Activated naive CD4-positive, alpha-beta T cell treated with anti-CD3 and anti-CD28 coated beads, Interleukin-2, amount 10 ng/mL, durations not matched to agents 7 days and 5 days (primary cell): ENCODE data around the gene NR2C2.

ENCODE experiments used
- CTCF ChIA-PET: fragments of 350-600 bp; sonication (Branson Sonifier 250); formaldehyde crosslinking; loops from one replicate; lab custom pipeline; 2021; ENCODE audit warnings: antibody characterized with exemption; lab: Charles Lee
- DNase-seq: peaks from one replicate; pipeline ENCODE4 v3.0.0-alpha.2; 2020
- H3K27ac Mint-ChIP-seq: one replicate; pipeline ENCODE4 v1.8.0; 2021; ENCODE audit warnings: mild to moderate bottlenecking, moderate library complexity, mixed read lengths
- H3K27me3 Mint-ChIP-seq: one replicate; pipeline ENCODE4 v1.8.0; 2021; ENCODE audit warnings: mild to moderate bottlenecking, mixed read lengths
- H3K36me3 Mint-ChIP-seq: one replicate; pipeline ENCODE4 v1.8.0; 2021; ENCODE audit warnings: mixed read lengths
- H3K4me1 Mint-ChIP-seq: one replicate; pipeline ENCODE4 v1.8.0; 2021; ENCODE audit warnings: mixed read lengths
- H3K4me3 Mint-ChIP-seq: one replicate; pipeline ENCODE4 v1.8.0; 2021; ENCODE audit warnings: mild to moderate bottlenecking, moderate library complexity, mixed read lengths
- H3K9me3 Mint-ChIP-seq: one replicate; pipeline ENCODE4 v1.8.0; 2021; ENCODE audit warnings: mixed read lengths

NR2C2 gene

GRCh38 chr3:14913071-14913925, 34.1 kb upstream of the NR2C2 start:
- no peaks in the 10 kb centered on the region for H3K4me1 Mint-ChIP-seq
- CTCF ChIA-PET: interaction anchor here (0.9 to 2.1 kb wide), 6 partner anchors 8 to 123 kb away, joined by 3 to 8 read pairs (median 4); no protein-coding TSS in a partner anchor

GRCh38 chr3:14913926-14914778, 33.2 kb upstream of the NR2C2 start:
- Mint-ChIP-seq H3K4me1 (no peaks in the 10 kb centered on the region), H3K27me3 (peaks cover 58% of the 10 kb centered on the region), H3K27ac (no peak overlapping the region), H3K9me3 (no peaks in the 10 kb centered on the region), H3K36me3 (no peaks in the 10 kb centered on the region), H3K4me3 (no peak overlapping the region)
- DNase-seq: no peak
- CTCF ChIA-PET: interaction anchor here (1.1 to 1.8 kb wide), 2 partner anchors 12 to 13 kb away, joined by 4 to 6 read pairs; no protein-coding TSS in a partner anchor

More at GRCh38 chr3:14913071-14913925, 34.1 kb upstream of the NR2C2 start:
- Mint-ChIP-seq H3K9me3 (no peaks in the 10 kb centered on the region), H3K4me3 (no peak overlapping the region), H3K36me3 (no peaks in the 10 kb centered on the region), H3K27me3 (peaks cover 57% of the 10 kb centered on the region), H3K27ac (no peak overlapping the region)
- DNase-seq: no peak

- H3K9me3 Mint-ChIP-seq: no peaks in the 10 kb centered on the region
- no peak overlapping the region for H3K27ac Mint-ChIP-seq
- DNase-seq: no peak
- peaks cover 54% of the 10 kb centered on the region for H3K27me3 Mint-ChIP-seq
- H3K4me1 Mint-ChIP-seq: no peaks in the 10 kb centered on the region
- no peaks in the 10 kb centered on the region for H3K36me3 Mint-ChIP-seq
- CTCF ChIA-PET: interaction anchor here (1.1 kb wide), 1 partner anchor 11 kb away, joined by 4 read pairs; no protein-coding TSS in a partner anchor
- no peak overlapping the region for H3K4me3 Mint-ChIP-seq
Measured at GRCh38 chr3:14914779-14915117, 32.6 kb upstream of the NR2C2 start.

GRCh38 chr3:14915636-14916222, 31.7 kb upstream of the NR2C2 start:
- H3K36me3 Mint-ChIP-seq: no peaks in the 10 kb centered on the region
- H3K9me3 Mint-ChIP-seq: no peaks in the 10 kb centered on the region
- no peak overlapping the region for H3K4me3 Mint-ChIP-seq
- no peaks in the 10 kb centered on the region for H3K4me1 Mint-ChIP-seq
- H3K27me3 Mint-ChIP-seq: peaks cover 48% of the 10 kb centered on the region
- CTCF ChIA-PET: interaction anchor here (0.7 to 1.8 kb wide), 11 partner anchors 10 to 284 kb away, joined by 3 to 8 read pairs (median 4); no protein-coding TSS in a partner anchor
- no peak overlapping the region for H3K27ac Mint-ChIP-seq
- DNase-seq: peak; percentile 71

- Mint-ChIP-seq H3K4me1 (no peaks in the 10 kb centered on the region), H3K36me3 (no peaks in the 10 kb centered on the region), H3K27me3 (peaks cover 32% of the 10 kb centered on the region), H3K4me3 (no peak overlapping the region), H3K9me3 (no peaks in the 10 kb centered on the region), H3K27ac (no peak overlapping the region)
- DNase-seq: no peak
- CTCF ChIA-PET: interaction anchor here (0.7 to 1.5 kb wide), 3 partner anchors 88 to 137 kb away, joined by 3 read pairs; no protein-coding TSS in a partner anchor
Measured at GRCh38 chr3:14918356-14918860, 29.0 kb upstream of the NR2C2 start.

GRCh38 chr3:14920536-14920935, 26.8 kb upstream of the NR2C2 start:
- Mint-ChIP-seq H3K9me3 (no peaks in the 10 kb centered on the region), H3K27ac (no peak overlapping the region), H3K27me3 (peaks cover 27% of the 10 kb centered on the region), H3K4me3 (no peak overlapping the region), H3K4me1 (no peaks in the 10 kb centered on the region), H3K36me3 (no peaks in the 10 kb centered on the region)
- CTCF ChIA-PET: interaction anchor here (0.7 to 5.5 kb wide), 22 partner anchors 8 to 717 kb away, joined by 3 to 80 read pairs (median 5); partner anchors contain the start of gene C3orf20
- DNase-seq: no peak

DNA sequence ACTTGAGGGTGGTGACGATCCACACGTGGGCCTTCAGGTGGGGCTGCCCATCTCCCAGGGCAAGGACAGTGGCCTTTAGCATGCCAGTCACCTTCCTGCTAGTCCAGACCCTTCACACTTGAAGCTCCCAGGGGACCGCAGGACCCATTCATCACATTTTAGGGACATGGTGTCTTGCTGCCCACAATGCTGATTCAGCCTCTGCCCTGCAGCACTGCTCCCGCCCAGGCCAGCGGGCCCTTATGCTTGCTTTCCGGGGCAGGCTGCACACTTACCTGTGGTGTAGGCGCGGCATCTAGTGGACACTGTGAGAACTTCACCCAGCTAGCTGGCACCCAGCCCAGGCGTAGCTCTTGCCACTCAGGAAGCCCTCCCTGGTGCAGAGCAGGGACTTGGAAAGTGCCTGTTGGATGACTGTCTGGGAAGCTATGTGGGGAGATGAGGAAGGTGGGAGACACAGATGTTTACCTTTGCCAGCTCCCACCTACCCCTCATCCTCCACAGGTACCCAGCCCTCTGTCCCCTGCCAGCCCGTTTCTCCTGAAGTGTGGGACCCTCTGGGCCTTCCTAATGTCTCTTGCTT, 26.3 kb upstream of the NR2C2 start:
- peaks cover 27% of the 10 kb centered on the region for H3K27me3 Mint-ChIP-seq
- H3K4me3 Mint-ChIP-seq: no peak overlapping the region
- peak; percentile 88 for DNase-seq
- CTCF ChIA-PET: interaction anchor here (0.6 to 5.5 kb wide), 39 partner anchors 8 to 718 kb away, joined by 3 to 80 read pairs (median 4); partner anchors contain the start of gene C3orf20
- H3K4me1 Mint-ChIP-seq: no peaks in the 10 kb centered on the region
- no peak overlapping the region for H3K27ac Mint-ChIP-seq
- no peaks in the 10 kb centered on the region for H3K9me3 Mint-ChIP-seq
- H3K36me3 Mint-ChIP-seq: no peaks in the 10 kb centered on the region

DNA sequence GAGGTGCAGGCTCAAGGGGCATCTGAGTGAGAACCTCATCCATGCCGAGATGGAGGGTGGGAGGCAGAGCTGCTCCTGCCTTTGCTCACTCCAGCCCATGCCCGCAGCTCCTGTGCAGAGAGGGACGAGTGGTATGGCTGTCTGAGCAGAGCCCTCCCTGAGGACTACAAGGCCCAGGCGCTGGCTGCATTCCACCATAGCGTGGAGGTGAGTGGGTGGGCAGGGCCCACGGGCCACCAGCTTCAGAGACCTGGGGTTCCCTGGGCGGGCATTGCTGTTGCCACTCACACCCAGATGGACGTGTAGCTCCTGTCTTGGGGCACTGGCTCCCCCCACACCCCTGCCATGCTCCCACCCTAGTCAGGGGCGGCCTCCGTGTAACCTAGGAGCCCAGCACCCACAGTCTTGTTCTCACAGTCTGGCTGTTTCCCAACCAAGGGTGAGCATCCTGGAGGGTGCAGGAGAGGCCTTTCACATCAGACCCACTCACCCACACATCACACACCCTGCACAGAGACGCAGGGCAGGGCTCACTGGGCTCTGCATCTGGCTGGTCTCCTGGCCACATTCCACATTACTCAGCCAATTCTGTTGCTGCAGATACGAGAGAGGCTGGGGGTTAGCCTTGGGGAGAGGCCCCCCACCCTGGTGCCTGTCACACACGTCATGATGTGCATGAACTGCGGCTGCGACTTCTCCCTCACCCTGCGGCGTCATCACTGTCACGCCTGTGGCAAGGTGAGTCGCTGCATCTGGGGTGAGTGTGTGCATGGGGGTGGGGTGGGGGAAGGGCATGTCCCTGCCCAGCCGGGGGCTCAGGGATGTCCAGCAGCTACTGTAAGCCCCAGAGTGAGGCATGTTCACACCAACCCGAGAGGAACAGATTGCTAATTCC, 25.3 kb upstream of the NR2C2 start:
- Mint-ChIP-seq H3K27ac (no peak overlapping the region), H3K36me3 (no peaks in the 10 kb centered on the region), H3K4me3 (no peak overlapping the region), H3K9me3 (no peaks in the 10 kb centered on the region), H3K4me1 (no peaks in the 10 kb centered on the region), H3K27me3 (peaks cover 24% of the 10 kb centered on the region)
- CTCF ChIA-PET: interaction anchor here (0.6 to 5.5 kb wide), 38 partner anchors 9 to 719 kb away, joined by 3 to 80 read pairs (median 4); partner anchors contain the start of gene C3orf20
- no peak for DNase-seq

DNA sequence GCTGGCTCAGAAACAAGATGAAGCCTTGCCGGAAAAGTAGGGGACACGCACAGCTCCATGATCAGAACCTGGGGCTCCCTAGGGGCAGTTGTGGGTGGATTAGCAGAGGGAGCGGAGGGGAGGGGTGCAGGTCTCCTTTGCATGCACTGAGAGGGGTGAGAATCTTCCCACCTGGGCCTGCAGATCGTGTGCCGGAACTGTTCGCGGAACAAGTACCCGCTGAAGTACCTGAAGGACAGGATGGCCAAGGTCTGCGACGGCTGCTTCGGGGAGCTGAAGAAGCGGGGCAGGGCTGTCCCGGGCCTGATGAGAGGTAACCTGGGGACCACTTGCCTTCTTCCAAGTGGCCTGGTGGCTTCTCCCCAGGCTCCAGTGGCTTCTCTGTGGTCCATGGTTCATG, 24.5 kb upstream of the NR2C2 start:
- DNase-seq: no peak
- CTCF ChIA-PET: interaction anchor here (0.6 to 5.5 kb wide), 7 partner anchors 81 to 289 kb away, joined by 3 to 80 read pairs (median 3); no protein-coding TSS in a partner anchor
- no peak overlapping the region for H3K4me3 Mint-ChIP-seq
- no peaks in the 10 kb centered on the region for H3K9me3 Mint-ChIP-seq
- H3K36me3 Mint-ChIP-seq: no peaks in the 10 kb centered on the region
- H3K27ac Mint-ChIP-seq: no peak overlapping the region
- H3K4me1 Mint-ChIP-seq: no peaks in the 10 kb centered on the region
- peaks cover 20% of the 10 kb centered on the region for H3K27me3 Mint-ChIP-seq

- DNase-seq: no peak
- no peaks in the 10 kb centered on the region for H3K4me1 Mint-ChIP-seq
- H3K4me3 Mint-ChIP-seq: no peak overlapping the region
- no peak overlapping the region for H3K27ac Mint-ChIP-seq
- no peaks in the 10 kb centered on the region for H3K9me3 Mint-ChIP-seq
- peaks cover 14% of the 10 kb centered on the region for H3K27me3 Mint-ChIP-seq
- no peaks in the 10 kb centered on the region for H3K36me3 Mint-ChIP-seq
- CTCF ChIA-PET: interaction anchor here (0.6 to 5.5 kb wide), 9 partner anchors 92 to 290 kb away, joined by 3 to 80 read pairs (median 3); no protein-coding TSS in a partner anchor
Measured at GRCh38 chr3:14923476-14923875, 23.9 kb upstream of the NR2C2 start.

GRCh38 chr3:14925729-14926591, 21.4 kb upstream of the NR2C2 start:
- DNase-seq: peak; percentile 47
- peaks cover 12% of the 10 kb centered on the region for H3K27me3 Mint-ChIP-seq
- no peaks in the 10 kb centered on the region for H3K4me1 Mint-ChIP-seq
- H3K9me3 Mint-ChIP-seq: no peaks in the 10 kb centered on the region
- CTCF ChIA-PET: interaction anchor here (0.7 to 2.3 kb wide), 8 partner anchors 11 to 183 kb away, joined by 3 to 7 read pairs (median 4); no protein-coding TSS in a partner anchor
- no peak overlapping the region for H3K4me3 Mint-ChIP-seq
- no peak overlapping the region for H3K27ac Mint-ChIP-seq
- no peaks in the 10 kb centered on the region for H3K36me3 Mint-ChIP-seq
